Measurements from ENCODE around the gene MAST2.

DNA sequence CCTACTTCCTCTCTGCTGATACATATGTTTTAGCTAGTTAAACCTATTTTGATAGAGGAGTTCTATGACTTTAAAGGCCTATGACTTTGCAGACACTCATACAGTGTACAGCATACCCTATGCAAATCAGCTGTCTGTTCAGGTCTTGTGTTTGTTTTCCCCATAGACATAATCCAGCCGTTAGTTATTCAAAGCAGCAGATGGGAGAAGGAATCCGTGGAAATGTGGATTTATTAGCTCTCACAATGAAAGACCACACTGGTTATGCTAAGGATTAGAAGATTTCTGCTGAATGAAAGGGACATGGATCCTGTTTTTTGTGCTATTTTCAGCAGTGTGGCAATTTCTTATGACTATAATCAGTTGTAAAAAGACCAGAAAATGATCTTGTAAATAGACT lies 59.8 kb downstream of the MAST2 start:
- TF ChIP-seq CTCF (conservative IDR thresholded peaks at IDR 0.05; ENCODE audit: low read depth, low read length) (no peak), EZH2 (IDR thresholded peaks at IDR 0.05; ENCODE audit: borderline replicate concordance, low read depth, low read length, poor library complexity, severe bottlenecking) (no peak)

All from A673 (cell line).